ENCODE results near the gene PDE8B. TPM values are rescaled to one million over a fixed set of nuclear protein-coding genes. Genes with fewer than 3 reads are reported as not detected.

PDE8B gene
- total and polyA plus RNA-seq, 7 donors: 0.23 to 11.3 (median 2.9) TPM

- Histone ChIP-seq H3K4me3 (no peak overlapping the region), H3K36me3 (no peaks in the 10 kb centered on the region), H3K27me3 (no peaks in the 10 kb centered on the region), H3K9me3 (no peaks in the 10 kb centered on the region), H3K27ac (peak overlapping the region in 1 of 4 donors; percentile 20), H3K4me1 (peaks cover 0 to 54% (median 29%) of the 10 kb centered on the region in 4 donors)
- 80 to 90% methylated on average over 2 of the region's 2 CpGs for WGBS, 2 donors
- no peak for DNase-seq
- TF ChIP-seq CTCF (IDR thresholded peaks at IDR 0.05) (no peak), EP300 (IDR thresholded peaks at IDR 0.05) (no peak), POLR2A (IDR thresholded peaks at IDR 0.05) (no peak), POLR2AphosphoS5 (IDR thresholded peaks at IDR 0.05) (no peak)
- intact Hi-C loops (cut with DNase I): loop anchor here (10.0 kb wide), 1 partner anchor 120 kb away; no protein-coding TSS in a partner anchor
These were observed 214.4 kb downstream of the PDE8B start for GRCh38 chr5:77424921-77425320.

- Histone ChIP-seq H3K36me3 (no peaks in the 10 kb centered on the region), H3K27me3 (no peaks in the 10 kb centered on the region), H3K9me3 (no peaks in the 10 kb centered on the region), H3K4me3 (no peak overlapping the region), H3K4me1 (peaks cover 0 to 59% (median 29%) of the 10 kb centered on the region in 4 donors), H3K27ac (peak overlapping the region in 1 of 4 donors; percentile 20)
- no peak for DNase-seq
- TF ChIP-seq POLR2A (IDR thresholded peaks at IDR 0.05) (no peak), EP300 (IDR thresholded peaks at IDR 0.05) (no peak), POLR2AphosphoS5 (IDR thresholded peaks at IDR 0.05) (no peak), CTCF (IDR thresholded peaks at IDR 0.05) (no peak)
- 95 to 98% methylated on average over 5 of the region's 5 CpGs for WGBS, 2 donors
- intact Hi-C loops (cut with DNase I): loop anchor here (10.0 kb wide), 1 partner anchor 121 kb away; no protein-coding TSS in a partner anchor
These were observed 214.9 kb downstream of the PDE8B start for GRCh38 chr5:77425420-77425819.

- TF ChIP-seq CTCF (IDR thresholded peaks at IDR 0.05): no peak
- no peak for TF ChIP-seq EP300 (IDR thresholded peaks at IDR 0.05)
- TF ChIP-seq POLR2AphosphoS5 (IDR thresholded peaks at IDR 0.05): no peak
- no peak for TF ChIP-seq POLR2A (IDR thresholded peaks at IDR 0.05)
- no peak for DNase-seq
- intact Hi-C loops (cut with DNase I): loop anchor here (10.0 kb wide), 1 partner anchor 121 kb away; no protein-coding TSS in a partner anchor
- H3K4me1 ChIP-seq: peaks cover 0 to 60% (median 29%) of the 10 kb centered on the region in 4 donors
- H3K36me3 ChIP-seq: no peaks in the 10 kb centered on the region
- WGBS, 2 donors: 62 to 76% methylated on average over 8 of the region's 8 CpGs
- H3K4me3 ChIP-seq: no peak overlapping the region
- H3K27ac ChIP-seq: no peak overlapping the region
- H3K27me3 ChIP-seq: no peaks in the 10 kb centered on the region
- H3K9me3 ChIP-seq: no peaks in the 10 kb centered on the region
These were observed 215.6 kb downstream of the PDE8B start for GRCh38 chr5:77425998-77426659.

- H3K4me1 ChIP-seq: peaks cover 0 to 60% (median 29%) of the 10 kb centered on the region in 4 donors
- no peak overlapping the region for H3K27ac ChIP-seq
- DNase-seq: no peak
- TF ChIP-seq POLR2AphosphoS5 (IDR thresholded peaks at IDR 0.05): no peak
- TF ChIP-seq CTCF (IDR thresholded peaks at IDR 0.05): no peak
- no peak overlapping the region for H3K4me3 ChIP-seq
- H3K9me3 ChIP-seq: no peaks in the 10 kb centered on the region
- no peaks in the 10 kb centered on the region for H3K27me3 ChIP-seq
- WGBS, 2 donors: 79 to 90% methylated on average over 2 of the region's 2 CpGs
- H3K36me3 ChIP-seq: peaks cover 0 to 5% (median 0%) of the 10 kb centered on the region in 4 donors
- intact Hi-C loops (cut with DNase I): loop anchor here (10.0 kb wide), 1 partner anchor 122 kb away; no protein-coding TSS in a partner anchor
These were observed 216.2 kb downstream of the PDE8B start for GRCh38 chr5:77426670-77427069.

Measured in sigmoid colon (tissue), 7 donors.